ENCODE data around the gene PDK2. TPM values are rescaled to one million over a fixed set of nuclear protein-coding genes. Genes with fewer than 3 reads are reported as not detected.

PDK2 gene
- total and polyA plus RNA-seq, 9 of the 15 experiments (the other 6 are each of a cell fraction or from before 2014, with no cell fraction given) = 0.03 to 2.5 (median 1.4) TPM

DNA sequence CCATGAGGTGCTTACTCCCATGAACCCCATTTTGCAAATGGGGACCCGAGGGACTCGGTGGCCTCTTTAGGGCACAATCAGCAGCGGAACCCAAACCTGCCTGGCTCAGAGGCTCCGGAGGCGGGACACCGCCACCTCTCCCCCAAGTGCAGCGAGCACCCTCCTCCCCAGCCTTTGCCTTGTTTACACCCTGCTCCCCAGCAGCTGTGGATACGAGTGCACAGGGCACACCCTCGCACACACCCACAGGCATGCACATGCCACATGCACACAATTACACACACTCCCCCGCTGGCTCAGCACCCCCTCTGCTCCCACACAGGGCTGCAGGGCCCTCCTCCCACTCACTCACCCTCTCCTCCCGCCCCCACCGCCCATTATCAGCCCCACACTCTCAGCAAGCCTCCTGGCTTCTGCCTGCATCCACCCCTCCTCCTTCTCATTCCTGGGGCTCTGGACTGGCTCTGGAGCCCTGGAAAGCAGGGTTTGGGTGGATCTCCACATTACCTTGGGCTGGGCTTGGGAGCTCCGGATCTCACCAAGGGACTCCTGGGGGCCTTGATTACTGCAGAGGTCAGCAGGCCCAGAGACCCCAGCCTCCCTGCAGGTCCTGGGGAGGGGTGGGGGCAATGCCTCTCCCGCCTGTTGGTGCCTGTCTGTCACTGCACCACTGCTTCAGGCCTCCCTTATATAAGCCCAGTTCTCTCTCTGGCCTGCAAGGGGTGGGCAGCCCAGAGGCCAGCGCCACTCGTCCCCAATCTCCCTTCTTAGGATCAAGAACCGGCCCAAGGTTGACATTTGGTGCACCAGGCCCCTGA, 6.4 kb downstream of the PDK2 start (continued):
- TF ChIP-seq, protein P1, sequence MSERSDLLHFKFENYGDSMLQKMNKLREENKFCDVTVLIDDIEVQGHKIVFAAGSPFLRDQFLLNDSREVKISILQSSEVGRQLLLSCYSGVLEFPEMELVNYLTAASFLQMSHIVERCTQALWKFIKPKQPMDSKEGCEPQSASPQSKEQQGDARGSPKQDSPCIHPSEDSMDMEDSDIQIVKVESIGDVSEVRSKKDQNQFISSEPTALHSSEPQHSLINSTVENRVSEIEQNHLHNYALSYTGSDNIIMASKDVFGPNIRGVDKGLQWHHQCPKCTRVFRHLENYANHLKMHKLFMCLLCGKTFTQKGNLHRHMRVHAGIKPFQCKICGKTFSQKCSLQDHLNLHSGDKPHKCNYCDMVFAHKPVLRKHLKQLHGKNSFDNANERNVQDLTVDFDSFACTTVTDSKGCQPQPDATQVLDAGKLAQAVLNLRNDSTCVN (CRISPR knock-in tag; IDR thresholded peaks at IDR 0.05) = no peak
- TF ChIP-seq NFIC (IDR thresholded peaks at IDR 0.05) = no peak
- TF ChIP-seq PCBP2 (IDR thresholded peaks at IDR 0.05; ENCODE audit: low read depth, low read length, poor library complexity, severe bottlenecking) = no peak
- no peak for TF ChIP-seq PHTF2 (CRISPR knock-in tag; IDR thresholded peaks at IDR 0.05)
- TF ChIP-seq, protein P2, sequence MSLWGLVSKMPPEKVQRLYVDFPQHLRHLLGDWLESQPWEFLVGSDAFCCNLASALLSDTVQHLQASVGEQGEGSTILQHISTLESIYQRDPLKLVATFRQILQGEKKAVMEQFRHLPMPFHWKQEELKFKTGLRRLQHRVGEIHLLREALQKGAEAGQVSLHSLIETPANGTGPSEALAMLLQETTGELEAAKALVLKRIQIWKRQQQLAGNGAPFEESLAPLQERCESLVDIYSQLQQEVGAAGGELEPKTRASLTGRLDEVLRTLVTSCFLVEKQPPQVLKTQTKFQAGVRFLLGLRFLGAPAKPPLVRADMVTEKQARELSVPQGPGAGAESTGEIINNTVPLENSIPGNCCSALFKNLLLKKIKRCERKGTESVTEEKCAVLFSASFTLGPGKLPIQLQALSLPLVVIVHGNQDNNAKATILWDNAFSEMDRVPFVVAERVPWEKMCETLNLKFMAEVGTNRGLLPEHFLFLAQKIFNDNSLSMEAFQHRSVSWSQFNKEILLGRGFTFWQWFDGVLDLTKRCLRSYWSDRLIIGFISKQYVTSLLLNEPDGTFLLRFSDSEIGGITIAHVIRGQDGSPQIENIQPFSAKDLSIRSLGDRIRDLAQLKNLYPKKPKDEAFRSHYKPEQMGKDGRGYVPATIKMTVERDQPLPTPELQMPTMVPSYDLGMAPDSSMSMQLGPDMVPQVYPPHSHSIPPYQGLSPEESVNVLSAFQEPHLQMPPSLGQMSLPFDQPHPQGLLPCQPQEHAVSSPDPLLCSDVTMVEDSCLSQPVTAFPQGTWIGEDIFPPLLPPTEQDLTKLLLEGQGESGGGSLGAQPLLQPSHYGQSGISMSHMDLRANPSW (CRISPR knock-in tag; IDR thresholded peaks at IDR 0.05) = no peak
- TF ChIP-seq, protein P3, sequence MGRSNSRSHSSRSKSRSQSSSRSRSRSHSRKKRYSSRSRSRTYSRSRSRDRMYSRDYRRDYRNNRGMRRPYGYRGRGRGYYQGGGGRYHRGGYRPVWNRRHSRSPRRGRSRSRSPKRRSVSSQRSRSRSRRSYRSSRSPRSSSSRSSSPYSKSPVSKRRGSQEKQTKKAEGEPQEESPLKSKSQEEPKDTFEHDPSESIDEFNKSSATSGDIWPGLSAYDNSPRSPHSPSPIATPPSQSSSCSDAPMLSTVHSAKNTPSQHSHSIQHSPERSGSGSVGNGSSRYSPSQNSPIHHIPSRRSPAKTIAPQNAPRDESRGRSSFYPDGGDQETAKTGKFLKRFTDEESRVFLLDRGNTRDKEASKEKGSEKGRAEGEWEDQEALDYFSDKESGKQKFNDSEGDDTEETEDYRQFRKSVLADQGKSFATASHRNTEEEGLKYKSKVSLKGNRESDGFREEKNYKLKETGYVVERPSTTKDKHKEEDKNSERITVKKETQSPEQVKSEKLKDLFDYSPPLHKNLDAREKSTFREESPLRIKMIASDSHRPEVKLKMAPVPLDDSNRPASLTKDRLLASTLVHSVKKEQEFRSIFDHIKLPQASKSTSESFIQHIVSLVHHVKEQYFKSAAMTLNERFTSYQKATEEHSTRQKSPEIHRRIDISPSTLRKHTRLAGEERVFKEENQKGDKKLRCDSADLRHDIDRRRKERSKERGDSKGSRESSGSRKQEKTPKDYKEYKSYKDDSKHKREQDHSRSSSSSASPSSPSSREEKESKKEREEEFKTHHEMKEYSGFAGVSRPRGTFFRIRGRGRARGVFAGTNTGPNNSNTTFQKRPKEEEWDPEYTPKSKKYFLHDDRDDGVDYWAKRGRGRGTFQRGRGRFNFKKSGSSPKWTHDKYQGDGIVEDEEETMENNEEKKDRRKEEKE (IDR thresholded peaks at IDR 0.05; ENCODE audit: borderline replicate concordance in 1 of 2, control insufficient read depth in 1 of 2, low read depth in 2 of 2, low read length in 1 of 2) = no peak
- TF ChIP-seq SMAD3 (CRISPR knock-in tag; conservative IDR thresholded peaks at IDR 0.05) = no peak
- TF ChIP-seq PTRF (tag; IDR thresholded peaks at IDR 0.05) = no peak
- no peak for TF ChIP-seq ZNF518B (CRISPR knock-in tag; IDR thresholded peaks at IDR 0.05)
- TF ChIP-seq NCOR1 (IDR thresholded peaks at IDR 0.05) = peak; percentile 68; the same call in 1 of the 2 replicates
- TF ChIP-seq, protein P4, sequence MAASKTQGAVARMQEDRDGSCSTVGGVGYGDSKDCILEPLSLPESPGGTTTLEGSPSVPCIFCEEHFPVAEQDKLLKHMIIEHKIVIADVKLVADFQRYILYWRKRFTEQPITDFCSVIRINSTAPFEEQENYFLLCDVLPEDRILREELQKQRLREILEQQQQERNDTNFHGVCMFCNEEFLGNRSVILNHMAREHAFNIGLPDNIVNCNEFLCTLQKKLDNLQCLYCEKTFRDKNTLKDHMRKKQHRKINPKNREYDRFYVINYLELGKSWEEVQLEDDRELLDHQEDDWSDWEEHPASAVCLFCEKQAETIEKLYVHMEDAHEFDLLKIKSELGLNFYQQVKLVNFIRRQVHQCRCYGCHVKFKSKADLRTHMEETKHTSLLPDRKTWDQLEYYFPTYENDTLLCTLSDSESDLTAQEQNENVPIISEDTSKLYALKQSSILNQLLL (CRISPR knock-in tag; IDR thresholded peaks at IDR 0.05; ENCODE audit: borderline replicate concordance) = no peak
- TF ChIP-seq ZNF232 (CRISPR knock-in tag; IDR thresholded peaks at IDR 0.05) = no peak

All from K562 (cell line).